HG02623 (cell line): ENCODE results near the gene PROM2.

ENCODE experiments used
- ATAC-seq: cut with Tn5 transposase; IDR thresholded peaks from one replicate; pipeline ENCODE4 v1.9.1; 2021; ENCODE audit warnings: moderate library complexity; ENCODE audit not compliant: unreplicated experiment

Gene PROM2

GRCh38 chr2:95336406-95336805 is 62.2 kb downstream of the PROM2 start:
- ATAC-seq = no peak

GRCh38 chr2:95337829-95338228 is 63.6 kb downstream of the PROM2 start:
- no peak for ATAC-seq
